ENCODE data around the gene SCGB3A1.

DNA sequence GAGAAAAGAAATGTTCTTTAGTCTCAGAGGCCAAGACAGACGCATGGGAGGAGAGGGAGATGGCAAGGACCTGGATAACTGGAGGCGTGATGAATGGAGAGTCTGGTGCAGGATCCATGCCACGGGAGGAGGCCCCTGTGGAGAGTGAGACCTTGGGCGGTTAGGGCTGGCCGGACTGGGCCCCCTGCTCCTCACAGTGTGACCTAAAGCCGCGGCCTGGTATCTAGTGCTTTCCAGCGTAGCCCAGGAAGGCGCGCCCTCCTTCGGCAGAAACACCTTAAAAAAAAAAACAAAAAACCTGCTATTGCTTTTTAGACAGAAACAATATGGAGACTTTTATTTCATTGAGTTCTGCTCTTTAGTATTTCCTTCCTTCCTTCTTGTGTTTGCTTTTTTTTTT lies 33.1 kb downstream of the SCGB3A1 start:
- TF ChIP-seq, protein P1, sequence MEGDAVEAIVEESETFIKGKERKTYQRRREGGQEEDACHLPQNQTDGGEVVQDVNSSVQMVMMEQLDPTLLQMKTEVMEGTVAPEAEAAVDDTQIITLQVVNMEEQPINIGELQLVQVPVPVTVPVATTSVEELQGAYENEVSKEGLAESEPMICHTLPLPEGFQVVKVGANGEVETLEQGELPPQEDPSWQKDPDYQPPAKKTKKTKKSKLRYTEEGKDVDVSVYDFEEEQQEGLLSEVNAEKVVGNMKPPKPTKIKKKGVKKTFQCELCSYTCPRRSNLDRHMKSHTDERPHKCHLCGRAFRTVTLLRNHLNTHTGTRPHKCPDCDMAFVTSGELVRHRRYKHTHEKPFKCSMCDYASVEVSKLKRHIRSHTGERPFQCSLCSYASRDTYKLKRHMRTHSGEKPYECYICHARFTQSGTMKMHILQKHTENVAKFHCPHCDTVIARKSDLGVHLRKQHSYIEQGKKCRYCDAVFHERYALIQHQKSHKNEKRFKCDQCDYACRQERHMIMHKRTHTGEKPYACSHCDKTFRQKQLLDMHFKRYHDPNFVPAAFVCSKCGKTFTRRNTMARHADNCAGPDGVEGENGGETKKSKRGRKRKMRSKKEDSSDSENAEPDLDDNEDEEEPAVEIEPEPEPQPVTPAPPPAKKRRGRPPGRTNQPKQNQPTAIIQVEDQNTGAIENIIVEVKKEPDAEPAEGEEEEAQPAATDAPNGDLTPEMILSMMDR (IDR thresholded peaks at IDR 0.05) = no peak
- no peak for TF ChIP-seq POLR2A (IDR thresholded peaks at IDR 0.05)
